WTC11 (cell line): Measurements from ENCODE around the gene PROKR2. TPM values are rescaled to one million over a fixed set of nuclear protein-coding genes. Genes with fewer than 3 reads are reported as not detected.

Experiments used
- ATAC-seq: fragments of 200-7000 bp; cut with Tn5 transposase; 2 replicates; pipeline ENCODE4 v1.10.0; 2021; ENCODE audit warnings: mild to moderate bottlenecking, moderate library complexity
- CTCF ChIA-PET: fragments of 300-600 bp; sonication (Branson Sonifier 250); formaldehyde crosslinking; loops from one replicate; lab custom pipeline; 2021; ENCODE audit warnings: antibody characterized with exemption; lab: Charles Lee
- POLR2A ChIA-PET: fragments of 350-600 bp; sonication (Branson Sonifier 250); formaldehyde crosslinking; loops from one replicate; lab custom pipeline; 2021; ENCODE audit warnings: antibody characterized with exemption; lab: Charles Lee
- DNase-seq: peaks from one replicate; pipeline ENCODE4 v3.0.0; 2021; ENCODE audit warnings: low spot score
- H3K27ac Mint-ChIP-seq: 2 replicates; pipeline ENCODE4 v1.8.0; 2021; ENCODE audit warnings: mixed read lengths
- H3K27me3 Mint-ChIP-seq: 2 replicates; pipeline ENCODE4 v1.8.0; 2021; ENCODE audit warnings: low read depth, mild to moderate bottlenecking, moderate library complexity, mixed read lengths
- H3K36me3 Mint-ChIP-seq: 2 replicates; pipeline ENCODE4 v1.8.0; 2021; ENCODE audit warnings: mixed read lengths
- H3K4me1 Mint-ChIP-seq: 2 replicates; pipeline ENCODE4 v1.8.0; 2022; ENCODE audit warnings: mixed read lengths
- H3K4me3 Mint-ChIP-seq: 2 replicates; pipeline ENCODE4 v1.8.0; 2021; ENCODE audit warnings: mild to moderate bottlenecking, moderate library complexity, mixed read lengths
- H3K9me3 Mint-ChIP-seq: 2 replicates; pipeline ENCODE4 v1.8.0; 2021; ENCODE audit warnings: mixed read lengths
- ATF1 ChIP-seq: sonication (generic); formaldehyde crosslinking; IDR thresholded peaks from 2 replicates; pipeline ENCODE4 v1.8.1; 2023; ENCODE audit warnings: mild to moderate bottlenecking, moderate library complexity, missing genetic modification reagents
- ATF2 ChIP-seq: sonication (generic); formaldehyde crosslinking; IDR thresholded peaks from 2 replicates; pipeline ENCODE4 v1.8.1; 2022; ENCODE audit warnings: low read depth, missing genetic modification reagents, borderline replicate concordance
- CREB1 ChIP-seq: sonication (generic); formaldehyde crosslinking; IDR thresholded peaks from 2 replicates; pipeline ENCODE4 v1.8.0; 2023; ENCODE audit warnings: mild to moderate bottlenecking, missing genetic modification reagents
- CREM ChIP-seq: sonication (generic); formaldehyde crosslinking; IDR thresholded peaks from 2 replicates; pipeline ENCODE4 v1.8.1; 2022; ENCODE audit warnings: mild to moderate bottlenecking, missing genetic modification reagents, moderate library complexity
- ESRRA ChIP-seq: sonication (generic); formaldehyde crosslinking; IDR thresholded peaks from 2 replicates; pipeline ENCODE4 v1.8.1; 2022; ENCODE audit warnings: mild to moderate bottlenecking, missing genetic modification reagents, borderline replicate concordance
- FOXK1 ChIP-seq: sonication (generic); formaldehyde crosslinking; IDR thresholded peaks from 2 replicates; pipeline ENCODE4 v1.8.0; 2022; ENCODE audit warnings: mild to moderate bottlenecking, moderate library complexity, missing genetic modification reagents
- GABPB1 ChIP-seq: sonication (generic); formaldehyde crosslinking; IDR thresholded peaks from 2 replicates; pipeline ENCODE4 v1.8.1; 2023; ENCODE audit warnings: mild to moderate bottlenecking, missing genetic modification reagents
- HMGA2 ChIP-seq: fragments of 250-450 bp; sonication (Bioruptor Pico); IDR thresholded peaks from 2 replicates; pipeline ENCODE4 v1.4.0; 2021; ENCODE audit warnings: mild to moderate bottlenecking, moderate library complexity
- KAT7 ChIP-seq: sonication (generic); formaldehyde crosslinking; IDR thresholded peaks from 2 replicates; pipeline ENCODE4 v1.8.1; 2023; ENCODE audit warnings: missing genetic modification reagents, mild to moderate bottlenecking, borderline replicate concordance
- MXD4 ChIP-seq: fragments of 250-450 bp; sonication (Bioruptor Pico); IDR thresholded peaks from 2 replicates; pipeline ENCODE4 v1.8.0; 2021; ENCODE audit warnings: mild to moderate bottlenecking, moderate library complexity, borderline replicate concordance
- NR1H2 ChIP-seq: sonication (generic); formaldehyde crosslinking; IDR thresholded peaks from 2 replicates; pipeline ENCODE4 v1.9.0; 2021; ENCODE audit warnings: mild to moderate bottlenecking, moderate library complexity, missing genetic modification reagents
- PRDM15 ChIP-seq: sonication (generic); formaldehyde crosslinking; IDR thresholded peaks from 2 replicates; pipeline ENCODE4 v1.8.0; 2022; ENCODE audit warnings: missing genetic modification reagents
- SMAD3 ChIP-seq: sonication (generic); formaldehyde crosslinking; IDR thresholded peaks from 2 replicates; pipeline ENCODE4 v1.8.0; 2022; ENCODE audit warnings: missing genetic modification reagents, mild to moderate bottlenecking, borderline replicate concordance
- SOX15 ChIP-seq: fragments of 250-450 bp; sonication (Bioruptor Pico); IDR thresholded peaks from 2 replicates; pipeline ENCODE4 v1.9.0; 2021; ENCODE audit warnings: mild to moderate bottlenecking
- ZNF416 ChIP-seq: fragments of 250-450 bp; sonication (Bioruptor Pico); IDR thresholded peaks from 2 replicates; pipeline ENCODE4 v1.9.0; 2021; ENCODE audit warnings: mild to moderate bottlenecking, inconsistent platforms
- ZNF532 ChIP-seq: fragments of 250-450 bp; sonication (Bioruptor Pico); IDR thresholded peaks from 2 replicates; pipeline ENCODE4 v1.9.0; 2021; ENCODE audit warnings: mild to moderate bottlenecking, borderline replicate concordance
- total RNA-seq: library from RNA; stranded (reverse); gene quantifications from 3 replicates; pipeline ENCODE4 v1.2.3, GENCODE V29; 2021

Gene PROKR2
- total RNA-seq, 1 experiment from 2014 or later = 2.0 TPM

GRCh38 chr20:5354901-5355300 is 38.1 kb upstream of the PROKR2 start:
- H3K4me1 Mint-ChIP-seq = no peaks in the 10 kb centered on the region
- TF ChIP-seq FOXK1 (CRISPR knock-in tag) (no peak), KAT7 (CRISPR knock-in tag) (no peak), CREB1 (no peak), SOX15 (CRISPR knock-in tag) (no peak), PRDM15 (CRISPR knock-in tag) (no peak), NR1H2 (CRISPR knock-in tag) (no peak), ZNF416 (CRISPR knock-in tag) (no peak), SMAD3 (CRISPR knock-in tag) (no peak), ESRRA (CRISPR knock-in tag) (no peak), GABPB1 (CRISPR knock-in tag) (no peak), ZNF532 (CRISPR knock-in tag) (no peak), MXD4 (CRISPR knock-in tag) (no peak), CREM (CRISPR knock-in tag) (no peak), ATF1 (CRISPR knock-in tag) (no peak)
- H3K27ac Mint-ChIP-seq = no peak overlapping the region
- no peak overlapping the region for H3K4me3 Mint-ChIP-seq
- peaks cover 18% of the 10 kb centered on the region for H3K9me3 Mint-ChIP-seq
- no peak for DNase-seq
- H3K27me3 Mint-ChIP-seq = no peaks in the 10 kb centered on the region; the same call in 1 of the 2 replicates
- POLR2A ChIA-PET = no interaction called here
- CTCF ChIA-PET = no interaction called here
- ATAC-seq = no peak
- no peaks in the 10 kb centered on the region for H3K36me3 Mint-ChIP-seq

- Mint-ChIP-seq H3K27me3 (no peaks in the 10 kb centered on the region; the same call in 1 of the 2 replicates), H3K4me3 (no peak overlapping the region), H3K4me1 (peaks cover 5% of the 10 kb centered on the region; the same call in 1 of the 2 replicates), H3K9me3 (peaks cover 12% of the 10 kb centered on the region), H3K27ac (no peak overlapping the region), H3K36me3 (no peaks in the 10 kb centered on the region)
- ATAC-seq (no peak), DNase-seq (no peak)
- ChIA-PET POLR2A (no interaction called here), CTCF (no interaction called here)
- TF ChIP-seq ATF2 (CRISPR knock-in tag) (no peak), ATF1 (CRISPR knock-in tag) (no peak), HMGA2 (CRISPR knock-in tag) (peak; percentile 93)
Measured at GRCh38 chr20:5353624-5354496, 37.1 kb upstream of the PROKR2 start.
